ENCODE measurements around the gene TPP1. TPM values are rescaled to one million over a fixed set of nuclear protein-coding genes. Genes with fewer than 3 reads are reported as not detected.

TPP1 gene
- total RNA-seq, 4 donors from 2014 or later: 45.6 to 81.3 (median 58.0) TPM

GRCh38 chr11:6656584-6656915 lies 37.3 kb upstream of the TPP1 start:
- Histone ChIP-seq H3K27ac (peak overlapping the region in 1 of 4 donors; percentile 58), H3K36me3 (no peaks in the 10 kb centered on the region), H3K27me3 (peaks cover 0 to 25% of the 10 kb centered on the region in 2 donors), H3K9me3 (no peaks in the 10 kb centered on the region), H3K4me1 (peaks cover 0 to 34% (median 2%) of the 10 kb centered on the region in 4 donors), H3K4me3 (no peak overlapping the region)
- 57 to 65% methylated on average over 4 of the region's 4 CpGs for WGBS, 2 donors
- DNase-seq (ENCODE audit: low spot score in 2 of 2): no peak
- TF ChIP-seq, protein P1, sequence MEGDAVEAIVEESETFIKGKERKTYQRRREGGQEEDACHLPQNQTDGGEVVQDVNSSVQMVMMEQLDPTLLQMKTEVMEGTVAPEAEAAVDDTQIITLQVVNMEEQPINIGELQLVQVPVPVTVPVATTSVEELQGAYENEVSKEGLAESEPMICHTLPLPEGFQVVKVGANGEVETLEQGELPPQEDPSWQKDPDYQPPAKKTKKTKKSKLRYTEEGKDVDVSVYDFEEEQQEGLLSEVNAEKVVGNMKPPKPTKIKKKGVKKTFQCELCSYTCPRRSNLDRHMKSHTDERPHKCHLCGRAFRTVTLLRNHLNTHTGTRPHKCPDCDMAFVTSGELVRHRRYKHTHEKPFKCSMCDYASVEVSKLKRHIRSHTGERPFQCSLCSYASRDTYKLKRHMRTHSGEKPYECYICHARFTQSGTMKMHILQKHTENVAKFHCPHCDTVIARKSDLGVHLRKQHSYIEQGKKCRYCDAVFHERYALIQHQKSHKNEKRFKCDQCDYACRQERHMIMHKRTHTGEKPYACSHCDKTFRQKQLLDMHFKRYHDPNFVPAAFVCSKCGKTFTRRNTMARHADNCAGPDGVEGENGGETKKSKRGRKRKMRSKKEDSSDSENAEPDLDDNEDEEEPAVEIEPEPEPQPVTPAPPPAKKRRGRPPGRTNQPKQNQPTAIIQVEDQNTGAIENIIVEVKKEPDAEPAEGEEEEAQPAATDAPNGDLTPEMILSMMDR (IDR thresholded peaks at IDR 0.05): no peak
- no peak for TF ChIP-seq EP300 (IDR thresholded peaks at IDR 0.05)
- TF ChIP-seq POLR2A (IDR thresholded peaks at IDR 0.05): no peak

GRCh38 chr11:6655790-6656583 lies 36.8 kb upstream of the TPP1 start, which contains the start of gene DCHS1:
TSS of gene DCHS1 (minus strand) at chr11:6655809. CDS start at chr11:6641613, 14,196 bp downstream.
- no peaks in the 10 kb centered on the region for H3K9me3 ChIP-seq
- H3K4me3 ChIP-seq: peak within 1 kb of the TSS; percentile 15 to 62 (median 32)
- H3K36me3 ChIP-seq: no peaks in the 10 kb centered on the region
- peak within 1 kb of the TSS in 2 of 4 donors; percentile 20 to 75 for H3K27ac ChIP-seq
- H3K27me3 ChIP-seq: peaks cover 0 to 27% of the 10 kb centered on the region in 2 donors
- peaks cover 0 to 34% (median 2%) of the 10 kb centered on the region in 4 donors for H3K4me1 ChIP-seq
- WGBS, 2 donors: 14% methylated on average over 22 to 25 of the region's 56 CpGs
- no peak for DNase-seq (ENCODE audit: low spot score in 2 of 2)
- TF ChIP-seq POLR2A (IDR thresholded peaks at IDR 0.05) (no peak), EP300 (IDR thresholded peaks at IDR 0.05) (no peak)
- TF ChIP-seq, protein P1 (IDR thresholded peaks at IDR 0.05): no peak

DNA sequence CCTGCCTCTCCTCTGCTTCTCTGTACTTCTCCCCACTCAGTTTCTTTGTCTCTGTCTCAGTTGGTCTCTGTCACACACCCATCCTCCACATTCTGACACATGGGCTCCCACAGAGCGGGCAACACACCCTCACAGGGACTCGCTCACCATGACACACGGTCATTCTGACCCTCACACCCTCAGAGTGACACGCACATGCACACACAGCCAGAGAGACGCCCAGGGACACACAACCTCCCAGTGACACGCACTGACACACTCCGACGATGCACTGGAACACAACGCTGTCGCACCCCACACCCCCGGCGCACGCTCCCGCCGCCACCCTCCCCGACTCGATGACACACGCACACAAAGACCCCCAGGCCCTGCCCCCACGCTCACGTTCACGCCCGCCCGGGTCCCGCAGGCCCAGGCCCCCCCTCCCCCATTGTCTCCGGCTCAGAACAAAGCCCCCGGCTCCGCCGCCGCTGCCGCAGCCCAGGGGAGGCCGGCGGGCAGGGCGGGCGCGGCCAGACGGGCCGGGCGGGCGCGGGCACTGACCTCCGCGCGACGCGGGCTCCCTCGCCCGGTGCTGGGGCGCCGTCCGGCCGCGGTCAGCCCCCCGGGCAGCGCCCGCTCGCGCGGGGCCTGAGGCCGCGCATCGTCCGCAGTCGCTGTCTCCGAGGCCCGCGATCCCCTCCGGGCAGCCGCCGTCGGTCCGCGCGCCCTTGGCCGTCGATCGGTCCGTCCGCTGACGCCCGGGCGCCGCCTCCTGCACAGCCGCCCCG lies 36.0 kb upstream of the TPP1 start:
- TF ChIP-seq EP300 (IDR thresholded peaks at IDR 0.05): no peak
- TF ChIP-seq, protein P1 (IDR thresholded peaks at IDR 0.05): no peak
- no peak for TF ChIP-seq POLR2A (IDR thresholded peaks at IDR 0.05)
- DNase-seq (ENCODE audit: low spot score in 2 of 2): no peak

DNA sequence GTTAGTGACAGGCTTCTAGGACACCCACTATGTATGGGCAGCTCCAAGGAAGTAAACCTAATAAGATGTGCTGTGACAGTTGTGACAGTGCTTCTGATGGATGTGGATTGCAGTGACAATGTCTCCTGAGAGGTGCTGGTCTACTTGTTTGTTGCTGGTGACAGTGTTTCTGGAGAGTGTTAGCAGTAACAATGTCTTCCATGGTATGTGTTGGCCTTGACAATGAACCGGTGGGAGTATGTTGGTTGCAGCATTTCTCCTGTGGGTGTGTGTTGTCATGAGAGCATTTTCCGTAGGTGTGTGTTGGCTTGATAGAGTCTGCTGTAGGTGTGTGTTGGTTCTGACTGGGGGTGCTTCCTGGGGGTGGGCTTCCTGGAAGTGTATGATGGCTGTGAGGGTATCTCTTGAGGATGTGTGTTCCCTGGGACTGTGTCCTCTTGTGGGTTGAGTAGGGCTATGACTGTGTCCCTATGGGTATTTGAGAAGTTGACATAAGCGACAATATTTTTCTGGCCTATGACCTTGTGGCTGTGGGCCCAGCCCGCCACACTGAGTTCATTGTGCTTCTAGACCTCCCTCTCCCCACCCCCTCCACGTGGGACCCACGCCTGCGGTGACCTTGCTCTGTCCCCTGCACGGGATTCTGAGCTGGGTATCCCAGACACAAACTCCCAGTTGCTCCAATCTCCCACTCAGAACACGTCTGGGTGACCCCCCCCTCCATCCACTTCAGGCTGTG lies 35.2 kb upstream of the TPP1 start:
- 25 to 33% methylated on average over 9 of the region's 9 CpGs for WGBS, 2 donors

More for the DNA sequence above, 36.0 kb upstream of the TPP1 start:
- H3K36me3 ChIP-seq: no peaks in the 10 kb centered on the region
- H3K27ac ChIP-seq: peak overlapping the region in 2 of 4 donors; percentile 20 to 75
- peaks cover 0 to 34% of the 10 kb centered on the region in 2 donors for H3K27me3 ChIP-seq
- H3K4me3 ChIP-seq: peak overlapping the region; percentile 15 to 62 (median 32)
- WGBS, 2 donors: 3 to 9% methylated on average over 10 to 60 of the region's 84 CpGs
- H3K9me3 ChIP-seq: no peaks in the 10 kb centered on the region
- H3K4me1 ChIP-seq: peaks cover 0 to 34% (median 2%) of the 10 kb centered on the region in 4 donors

More for the DNA sequence above, 35.2 kb upstream of the TPP1 start:
- Histone ChIP-seq H3K27me3 (peaks cover 0 to 40% of the 10 kb centered on the region in 2 donors), H3K27ac (peak overlapping the region in 2 of 4 donors; percentile 20 to 75), H3K4me3 (peak overlapping the region in 3 of 4 donors; percentile 28 to 62 (median 36)), H3K4me1 (peaks cover 0 to 34% (median 2%) of the 10 kb centered on the region in 4 donors), H3K9me3 (no peaks in the 10 kb centered on the region), H3K36me3 (no peaks in the 10 kb centered on the region)
- DNase-seq (ENCODE audit: low spot score in 2 of 2): no peak
- TF ChIP-seq, protein P1 (IDR thresholded peaks at IDR 0.05): no peak
- TF ChIP-seq POLR2A (IDR thresholded peaks at IDR 0.05) (no peak), EP300 (IDR thresholded peaks at IDR 0.05) (no peak)
